Psoas muscle (tissue), 8 donors: ENCODE data around the gene MSRB2. TPM values are rescaled to one million over a fixed set of nuclear protein-coding genes. Genes with fewer than 3 reads are reported as not detected.

Source experiments
- ATAC-seq, 4 donors: fragments of 200-7000 bp; cut with Tn5 transposase; one replicate each; pipeline ENCODE4 v1.9.1; 2020; ENCODE audit warnings: moderate library complexity in 3 of 4, mild to moderate bottlenecking in 2 of 4
- DNase-seq, 2 donors: peaks; one replicate each; pipeline ENCODE4 v3.0.0-alpha.2; 2020
- H3K27ac ChIP-seq: fragments of 200-600 bp; one replicate; pipeline ENCODE4 v1.8.0; 2022
- H3K27me3 ChIP-seq, 3 donors: fragments of 200-600 bp in 1 of 3; one replicate each; pipeline versions ENCODE4 v1.6.1 to v1.8.0; 2013 to 2022; ENCODE audit warnings: low read length in 2 of 3, mild to moderate bottlenecking in 2 of 3, moderate library complexity in 1 of 3; ENCODE audit not compliant: insufficient read depth in 3 of 3
- H3K36me3 ChIP-seq, 2 donors: fragments of 200-600 bp in 1 of 2; one replicate each; pipeline versions ENCODE4 v1.6.1 to v1.8.0; 2013 to 2022; ENCODE audit warnings: low read depth in 1 of 2, mild to moderate bottlenecking in 1 of 2, moderate library complexity in 1 of 2; ENCODE audit not compliant: insufficient read depth in 1 of 2
- H3K4me1 ChIP-seq: fragments of 200-600 bp; one replicate; pipeline ENCODE4 v1.8.0; 2022
- H3K4me3 ChIP-seq: fragments of 200-600 bp; one replicate; pipeline ENCODE4 v1.8.0; 2022; ENCODE audit warnings: mild to moderate bottlenecking
- H3K9me3 ChIP-seq: fragments of 200-600 bp; one replicate; pipeline ENCODE4 v1.8.0; 2022
- WGBS, 3 donors: extraction: QIAGEN DNeasy Blood & Tissue Kit; methylation state at CpG; one replicate each; pipeline versions ENCODE4 v1.1.6 to v1.1.7; 2013; 5-methylcytosine and 5-hydroxymethylcytosine counted together
- intact Hi-C, 2 donors: fragments of 100-400 bp; cut with DNase I; formaldehyde crosslinking; loops; one replicate each; pipeline versions ENCODE4 v1.11.0 to v1.14.2; 2022
- polyA plus RNA-seq, 3 donors: library from polyadenylated mRNA; stranded (reverse); fragments of 200-250 nt; gene quantifications; one replicate each; pipeline ENCODE4 v1.2.3, GENCODE V29; 2013
- total RNA-seq, 4 donors: library from RNA; stranded (reverse); fragmentation: NEBNext Ultra II Directional in 2 of 4; extraction: Animal tissue kit (Norgen Biotek cat#: 25700) in 2 of 4; gene quantifications; one replicate each; pipeline versions ENCODE4 v1.2.1 to v1.2.4, GENCODE V29; 2021 to 2023
- TF ChIP-seq, protein P1 (sequence below): fragments of 200-600 bp; IDR thresholded peaks from one replicate; pipeline ENCODE4 v1.8.0; 2022; ENCODE audit warnings: antibody characterized with exemption
- donor health status: healthy with polysubstance abuse.
- donor health status: DM: no; HTN: no; CAD: no; lungs with moderate emphysema.
- donor health status: Bipolar disorder and iron deficiency.
- donor health status: healthy.
- donor health status: DM: yes; HTN: yes; CAD: no.
- donor health status: DM: no; HTN: no; CAD: no.
- donor health status: DM: no; HTN: no; CAD: no.
- donor health status: DM: yes; HTN: yes; CAD: no.

The MSRB2 gene
- total and polyA plus RNA-seq, 7 donors: 19.4 to 69.7 (median 34.3) TPM

GRCh38 chr10:23148214-23148613 lies 52.8 kb downstream of the MSRB2 start:
- no peaks in the 10 kb centered on the region for H3K9me3 ChIP-seq
- 94 to 96% (median 95%) methylated on average over 19 of the region's 19 CpGs for WGBS, 3 donors
- ATAC-seq (no peak), DNase-seq (no peak)
- TF ChIP-seq, protein P1, sequence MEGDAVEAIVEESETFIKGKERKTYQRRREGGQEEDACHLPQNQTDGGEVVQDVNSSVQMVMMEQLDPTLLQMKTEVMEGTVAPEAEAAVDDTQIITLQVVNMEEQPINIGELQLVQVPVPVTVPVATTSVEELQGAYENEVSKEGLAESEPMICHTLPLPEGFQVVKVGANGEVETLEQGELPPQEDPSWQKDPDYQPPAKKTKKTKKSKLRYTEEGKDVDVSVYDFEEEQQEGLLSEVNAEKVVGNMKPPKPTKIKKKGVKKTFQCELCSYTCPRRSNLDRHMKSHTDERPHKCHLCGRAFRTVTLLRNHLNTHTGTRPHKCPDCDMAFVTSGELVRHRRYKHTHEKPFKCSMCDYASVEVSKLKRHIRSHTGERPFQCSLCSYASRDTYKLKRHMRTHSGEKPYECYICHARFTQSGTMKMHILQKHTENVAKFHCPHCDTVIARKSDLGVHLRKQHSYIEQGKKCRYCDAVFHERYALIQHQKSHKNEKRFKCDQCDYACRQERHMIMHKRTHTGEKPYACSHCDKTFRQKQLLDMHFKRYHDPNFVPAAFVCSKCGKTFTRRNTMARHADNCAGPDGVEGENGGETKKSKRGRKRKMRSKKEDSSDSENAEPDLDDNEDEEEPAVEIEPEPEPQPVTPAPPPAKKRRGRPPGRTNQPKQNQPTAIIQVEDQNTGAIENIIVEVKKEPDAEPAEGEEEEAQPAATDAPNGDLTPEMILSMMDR: no peak
- H3K36me3 ChIP-seq: no peaks in the 10 kb centered on the region
- H3K27me3 ChIP-seq: no peaks in the 10 kb centered on the region
- no peak overlapping the region for H3K4me3 ChIP-seq
- intact Hi-C loops: no loop called here
- H3K4me1 ChIP-seq: no peaks in the 10 kb centered on the region
- no peak overlapping the region for H3K27ac ChIP-seq

DNA sequence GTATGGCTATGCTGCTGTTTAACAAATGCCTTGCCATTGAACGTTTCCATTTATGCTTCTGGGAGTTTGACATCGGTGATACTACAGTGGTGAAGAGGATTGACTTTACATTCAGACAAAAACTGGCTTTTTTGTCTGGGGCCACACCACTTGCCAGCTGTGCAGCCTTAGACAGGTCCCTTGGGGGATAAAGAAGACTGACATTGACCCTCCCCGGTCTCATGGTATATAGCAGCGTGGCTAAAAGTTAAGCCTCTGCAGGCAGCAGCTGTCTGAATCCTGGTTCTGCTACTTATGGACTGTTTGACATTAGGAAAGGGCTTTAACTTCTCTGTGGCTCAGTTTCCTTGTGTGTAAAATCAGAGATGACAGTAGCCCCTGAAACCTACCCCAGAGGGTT lies 54.7 kb downstream of the MSRB2 start:
- H3K27ac ChIP-seq: no peak overlapping the region
- ATAC-seq: no peak
- 26 to 27% (median 26%) methylated on average over 4 of the region's 4 CpGs for WGBS, 3 donors
- DNase-seq: no peak
- H3K4me1 ChIP-seq: no peaks in the 10 kb centered on the region
- intact Hi-C loops: no loop called here
- H3K27me3 ChIP-seq: no peaks in the 10 kb centered on the region
- no peaks in the 10 kb centered on the region for H3K9me3 ChIP-seq
- TF ChIP-seq, protein P1: no peak
- no peaks in the 10 kb centered on the region for H3K36me3 ChIP-seq
- H3K4me3 ChIP-seq: no peak overlapping the region

GRCh38 chr10:23150610-23151009 lies 55.2 kb downstream of the MSRB2 start:
- Histone ChIP-seq H3K4me1 (no peaks in the 10 kb centered on the region), H3K27ac (no peak overlapping the region), H3K9me3 (no peaks in the 10 kb centered on the region), H3K36me3 (no peaks in the 10 kb centered on the region), H3K4me3 (no peak overlapping the region), H3K27me3 (no peaks in the 10 kb centered on the region)
- WGBS, 3 donors: 25 to 45% (median 28%) methylated on average over 12 of the region's 12 CpGs
- TF ChIP-seq, protein P1: no peak
- ATAC-seq: no peak
- DNase-seq: no peak
- intact Hi-C loops: no loop called here

DNA sequence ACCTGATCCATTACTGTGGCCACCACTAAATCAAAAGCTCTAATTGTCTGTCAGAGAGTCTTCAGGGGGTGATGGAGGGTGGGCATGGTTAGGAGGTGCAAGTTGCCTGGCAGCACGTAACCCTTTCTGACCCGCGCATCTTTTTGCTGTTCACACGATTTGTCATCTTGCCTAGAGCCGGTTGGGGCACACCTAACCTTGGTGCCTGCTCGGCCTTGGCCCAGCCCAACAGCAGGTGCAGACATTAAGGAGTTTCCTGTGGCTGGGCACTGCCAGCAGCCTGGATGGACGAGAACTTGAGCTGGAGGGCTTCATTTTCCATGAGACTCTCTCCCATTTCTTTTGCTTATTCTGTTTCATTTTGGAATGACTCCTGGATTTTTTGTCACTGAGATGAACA lies 55.7 kb downstream of the MSRB2 start:
- intact Hi-C loops: no loop called here
- no peak for DNase-seq
- ATAC-seq: no peak
- Histone ChIP-seq H3K27me3 (no peaks in the 10 kb centered on the region), H3K27ac (no peak overlapping the region), H3K9me3 (no peaks in the 10 kb centered on the region), H3K36me3 (no peaks in the 10 kb centered on the region), H3K4me1 (no peaks in the 10 kb centered on the region), H3K4me3 (no peak overlapping the region)
- WGBS, 3 donors: 51 to 55% (median 53%) methylated on average over 7 of the region's 7 CpGs
- TF ChIP-seq, protein P1: no peak

DNA sequence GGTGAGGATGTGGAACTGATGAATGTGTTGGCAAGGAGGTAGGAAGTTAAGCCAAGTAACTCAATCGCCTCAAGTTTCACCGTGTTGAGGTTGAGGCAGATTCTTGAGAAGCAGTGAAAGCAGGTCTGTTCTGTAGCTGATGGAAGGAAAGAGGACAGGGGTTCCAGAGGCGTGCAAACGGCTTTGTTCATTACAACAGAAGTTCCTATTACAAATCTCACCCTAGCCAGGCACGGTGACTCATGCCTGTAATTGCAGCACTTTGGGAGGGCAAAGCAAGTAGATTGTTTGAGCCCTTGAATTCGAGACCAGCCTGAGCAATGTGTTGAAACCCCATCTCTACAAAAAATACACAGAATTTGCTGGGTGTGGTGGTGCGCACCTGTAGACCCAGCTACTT lies 59.8 kb downstream of the MSRB2 start:
- Histone ChIP-seq H3K4me1 (peaks cover 3% of the 10 kb centered on the region), H3K4me3 (no peak overlapping the region), H3K27me3 (peaks cover 0 to 13% (median 0%) of the 10 kb centered on the region in 3 donors), H3K36me3 (no peaks in the 10 kb centered on the region), H3K27ac (no peak overlapping the region), H3K9me3 (no peaks in the 10 kb centered on the region)
- intact Hi-C loops: loop anchor here in 1 of 2 donors (5.0 kb wide), 1 partner anchor 367 kb away; no protein-coding TSS in a partner anchor
- DNase-seq (no peak), ATAC-seq (no peak)
- 61 to 70% (median 62%) methylated on average over 7 of the region's 7 CpGs for WGBS, 3 donors
- TF ChIP-seq, protein P1: no peak
